Motor neuron (in vitro differentiated cells): ENCODE measurements around the gene ADAM22. TPM values are rescaled to one million over a fixed set of nuclear protein-coding genes. Genes with fewer than 3 reads are reported as not detected.
A peak's percentile ranks its signal among the peaks of the same experiment; 100 is the strongest.
"Not testable (repeated sequence)": the region's sequence is repeated elsewhere in the genome, so short reads cannot be mapped to it uniquely, and the experiment has no call there.

Experiments used
- ATAC-seq, 8 experiments: fragments of 200-7000 bp; cut with Tn5 transposase; replicated peaks in 6 of 8; 2 replicates each; pipeline ENCODE4 v1.8.0; 2021; ENCODE audit warnings: mild to moderate bottlenecking in 8 of 8, moderate library complexity in 8 of 8
- H3K27ac ChIP-seq, 2 donors: fragments of 250-450 bp; sonication (Bioruptor Pico); 2 replicates each; pipeline ENCODE4 v1.9.0; 2021; ENCODE audit warnings: antibody characterized with exemption in 2 of 2, mild to moderate bottlenecking in 2 of 2, moderate library complexity in 1 of 2
- H3K4me1 ChIP-seq, 2 donors: fragments of 250-450 bp; sonication (Bioruptor Pico); replicated peaks in 1 of 2; 2 replicates each; pipeline ENCODE4 v1.6.1; 2021; ENCODE audit warnings: antibody characterized with exemption in 2 of 2, mild to moderate bottlenecking in 2 of 2, moderate library complexity in 1 of 2
- H3K4me3 ChIP-seq, 5 donors: fragments of 250-450 bp; sonication (Bioruptor Pico); 2 replicates each; pipeline ENCODE4 v1.9.0; 2021; ENCODE audit warnings: antibody characterized with exemption in 5 of 5, mild to moderate bottlenecking in 5 of 5, moderate library complexity in 4 of 5
- WGBS, 10 experiments: fragments of 450-650 bp; shearing (Covaris generic); methylation state at CpG; one replicate each; pipeline ENCODE4 v1.0.0; 2022; 5-methylcytosine and 5-hydroxymethylcytosine counted together
- in situ Hi-C, 9 experiments: fragments of 400-800 bp; cut with MboI; loops; one replicate each; pipeline ENCODE4 v1.15.0; 2021; ENCODE audit warnings: low sequenced_read_pairs in 9 of 9, low pct_unique_long_range_greater_than_20kb in 2 of 9; ENCODE audit not compliant: unreplicated experiment in 9 of 9
- total RNA-seq, 8 experiments: library from RNA; unstranded; fragments of 300-600 nt; gene quantifications; 2 replicates each; pipeline versions ENCODE4 v1.2.3 to v1.2.4, GENCODE V29; 2022

Gene ADAM22
- total RNA-seq, 8 experiments from 2014 or later, result 0.51 to 26.0 (median 15.7) TPM

GRCh38 chr7:87922759-87923395, 11.2 kb upstream of the ADAM22 start:
- 76 to 97% (median 93%) methylated on average over 2 to 7 of the region's 8 CpGs for WGBS, 10 experiments
- ATAC-seq, H3K27ac ChIP-seq, in situ Hi-C loops, H3K4me3 ChIP-seq, H3K4me1 ChIP-seq: not testable (repeated sequence)

GRCh38 chr7:87926581-87927461, 7.2 kb upstream of the ADAM22 start:
- peak in 1 of 8 experiments; percentile 46 for ATAC-seq
- no peaks in the 10 kb centered on the region for H3K4me1 ChIP-seq
- H3K4me3 ChIP-seq, result no peak overlapping the region
- no peak overlapping the region for H3K27ac ChIP-seq
- in situ Hi-C loops, result loop anchor here in 2 of 9 experiments (25.0 kb wide), 1 partner anchor 185 kb away; no protein-coding TSS in a partner anchor
- WGBS, 10 experiments, result 0 to 86% (median 35%) methylated on average over 1 to 4 of the region's 6 CpGs; no CpG with 5 or more reads in 3 of the 10 experiments

- Histone ChIP-seq H3K27ac (no peak overlapping the region), H3K4me1 (peaks cover 0 to 6% of the 10 kb centered on the region in 2 donors), H3K4me3 (peak overlapping the region; percentile 55 to 83 (median 68))
- 0 to 75% (median 25%) methylated on average over 2 to 5 of the region's 9 CpGs; no CpG with 5 or more reads in 5 of the 10 experiments for WGBS, 10 experiments
- ATAC-seq, result no peak
- in situ Hi-C loops, result loop anchor here in 2 of 9 experiments (25.0 kb wide), 1 partner anchor 179 kb away; no protein-coding TSS in a partner anchor
Measured at GRCh38 chr7:87933605-87933952, 472 bp upstream of the ADAM22 start.

GRCh38 chr7:87934699-87935383, 790 bp downstream of the ADAM22 start:
- Histone ChIP-seq H3K27ac (peak overlapping the region; percentile 74), H3K4me3 (peak overlapping the region; percentile 55 to 83 (median 68)), H3K4me1 (peaks cover 0 to 6% of the 10 kb centered on the region in 2 donors)
- peak in 6 of 8 experiments; percentile 3 to 14 (median 10) for ATAC-seq
- 3 to 20% (median 4%) methylated on average over 1 to 10 of the region's 47 CpGs; no CpG with 5 or more reads in 5 of the 10 experiments for WGBS, 10 experiments
- in situ Hi-C loops, result loop anchor here in 2 of 9 experiments (25.0 kb wide), 1 partner anchor 177 kb away; no protein-coding TSS in a partner anchor

GRCh38 chr7:87935384-87935706, 1.3 kb downstream of the ADAM22 start:
- WGBS, 10 experiments, result 13 to 39% (median 21%) methylated on average over 1 to 8 of the region's 8 CpGs; no CpG with 5 or more reads in 4 of the 10 experiments
- ATAC-seq, result no peak
- H3K4me3 ChIP-seq, result peak overlapping the region; percentile 55 to 83 (median 68)
- H3K27ac ChIP-seq, result no peak overlapping the region
- in situ Hi-C loops, result loop anchor here in 2 of 9 experiments (25.0 kb wide), 1 partner anchor 177 kb away; no protein-coding TSS in a partner anchor
- H3K4me1 ChIP-seq, result peaks cover 0 to 6% of the 10 kb centered on the region in 2 donors

GRCh38 chr7:87941138-87941537, 7.1 kb downstream of the ADAM22 start:
- no peak overlapping the region for H3K27ac ChIP-seq
- ATAC-seq, result no peak
- H3K4me1 ChIP-seq, result no peaks in the 10 kb centered on the region
- H3K4me3 ChIP-seq, result no peak overlapping the region
- WGBS, 10 experiments, result 20 to 100% (median 90%) methylated on average over 1 to 4 of the region's 4 CpGs; no CpG with 5 or more reads in 1 of the 10 experiments
- in situ Hi-C loops, result loop anchor here in 2 of 9 experiments (25.0 kb wide), 1 partner anchor 171 kb away; no protein-coding TSS in a partner anchor

- Histone ChIP-seq H3K4me3 (no peak overlapping the region), H3K4me1 (no peaks in the 10 kb centered on the region), H3K27ac (no peak overlapping the region)
- 17 to 100% (median 90%) methylated on average over 1 to 3 of the region's 3 CpGs; no CpG with 5 or more reads in 1 of the 10 experiments for WGBS, 10 experiments
- in situ Hi-C loops, result loop anchor here in 2 of 9 experiments (25.0 kb wide), 1 partner anchor 168 kb away; no protein-coding TSS in a partner anchor
- ATAC-seq, result no peak
Measured at GRCh38 chr7:87944547-87944946, 10.5 kb downstream of the ADAM22 start.

- not testable (repeated sequence) for H3K27ac ChIP-seq, ATAC-seq, H3K4me3 ChIP-seq, H3K4me1 ChIP-seq
- in situ Hi-C loops, result loop anchor here in 2 of 9 experiments (25.0 kb wide), 1 partner anchor 166 kb away; no protein-coding TSS in a partner anchor
Measured at GRCh38 chr7:87945926-87946325, 11.9 kb downstream of the ADAM22 start.

- ATAC-seq, result no peak
- Histone ChIP-seq H3K4me1 (no peaks in the 10 kb centered on the region), H3K4me3 (no peak overlapping the region), H3K27ac (no peak overlapping the region)
- in situ Hi-C loops, result loop anchor here in 2 of 9 experiments (25.0 kb wide), 1 partner anchor 164 kb away; no protein-coding TSS in a partner anchor
Measured at GRCh38 chr7:87948371-87948770, 14.3 kb downstream of the ADAM22 start.

- Histone ChIP-seq H3K4me1 (no peaks in the 10 kb centered on the region), H3K27ac (no peak overlapping the region), H3K4me3 (no peak overlapping the region)
- ATAC-seq, result no peak
- in situ Hi-C loops, result no loop called here
- WGBS, 10 experiments, result 17 to 100% (median 91%) methylated on average over 1 to 3 of the region's 3 CpGs
Measured at GRCh38 chr7:87959336-87959735, 25.3 kb downstream of the ADAM22 start.

- no peaks in the 10 kb centered on the region for H3K4me1 ChIP-seq
- no peak overlapping the region for H3K4me3 ChIP-seq
- no peak overlapping the region for H3K27ac ChIP-seq
- peak in 1 of 8 experiments; percentile 15 for ATAC-seq
- 20 to 100% (median 50%) methylated on average over 1 of the region's 1 CpG; no CpG with 5 or more reads in 7 of the 10 experiments for WGBS, 10 experiments
- in situ Hi-C loops, result no loop called here
Measured at GRCh38 chr7:87960239-87960638, 26.2 kb downstream of the ADAM22 start.

- in situ Hi-C loops, result no loop called here
- Histone ChIP-seq H3K27ac (no peak overlapping the region), H3K4me3 (no peak overlapping the region), H3K4me1 (no peaks in the 10 kb centered on the region)
- no peak for ATAC-seq
- WGBS, 10 experiments, result 0 to 89% (median 55%) methylated on average over 1 of the region's 1 CpG; no CpG with 5 or more reads in 2 of the 10 experiments
Measured at GRCh38 chr7:87961754-87962153, 27.7 kb downstream of the ADAM22 start.
